Left ventricle myocardium inferior (tissue), 1 donor: Measurements from ENCODE around the gene CNOT4. TPM values are rescaled to one million over a fixed set of nuclear protein-coding genes. Genes with fewer than 3 reads are reported as not detected.

Source experiments
- DNase-seq: peaks from one replicate; pipeline ENCODE4 v3.0.0-alpha.2; 2020
- H3K27ac ChIP-seq: fragments of 200-600 bp; replicated peaks from 2 replicates; pipeline ENCODE4 v1.8.0; 2021
- H3K27me3 ChIP-seq: fragments of 200-600 bp; 2 replicates; pipeline ENCODE4 v1.8.0; 2021; ENCODE audit warnings: low read depth
- H3K36me3 ChIP-seq: fragments of 200-600 bp; 2 replicates; pipeline ENCODE4 v1.8.0; 2021
- H3K4me1 ChIP-seq: fragments of 200-600 bp; 2 replicates; pipeline ENCODE4 v1.8.0; 2021
- H3K4me3 ChIP-seq: fragments of 200-600 bp; 2 replicates; pipeline ENCODE4 v1.8.0; 2021; ENCODE audit warnings: mild to moderate bottlenecking, moderate library complexity
- H3K9me3 ChIP-seq: fragments of 200-600 bp; replicated peaks from 2 replicates; pipeline ENCODE4 v1.8.0; 2021
- intact Hi-C: fragments of 100-400 bp; cut with micrococcal nuclease; formaldehyde crosslinking; loops from one replicate; pipeline ENCODE4 v1.11.0; 2022
- total RNA-seq: library from RNA; stranded (reverse); fragmentation: NEBNext Ultra II Directional; extraction: Animal tissue kit (Norgen Biotek cat#: 25700); gene quantifications from one replicate; pipeline ENCODE4 v1.2.1, GENCODE V29; 2021
- TF ChIP-seq, protein P1 (sequence below): fragments of 200-600 bp; IDR thresholded peaks from 2 replicates; pipeline ENCODE4 v1.8.0; 2021; ENCODE audit warnings: antibody characterized with exemption, mild to moderate bottlenecking, borderline replicate concordance
- donor health status: DM: no; HTN: yes; CAD: no; lungs with severe emphysema.

Gene CNOT4
- total RNA-seq, 1 donor from 2014 or later, result 26.1 TPM

DNA sequence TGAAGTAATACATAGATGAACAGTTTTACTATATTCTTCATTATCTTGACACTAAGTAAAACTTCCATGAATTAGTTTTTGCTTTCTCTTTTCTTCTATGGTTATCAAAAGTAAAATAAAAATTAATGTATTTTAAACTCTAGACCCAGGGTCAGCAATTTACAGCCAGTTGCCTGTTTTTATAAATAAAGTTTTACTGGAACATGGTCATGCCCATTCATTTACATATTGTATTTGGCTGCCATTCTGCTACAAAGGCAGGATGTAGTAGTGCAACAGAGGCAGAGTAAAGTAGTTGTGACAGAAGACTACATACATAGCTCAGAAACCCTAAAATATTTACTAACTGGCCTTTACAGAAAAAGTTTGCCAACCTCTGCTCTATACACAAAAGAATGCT is 98.8 kb downstream of the CNOT4 start:
- TF ChIP-seq, protein P1, sequence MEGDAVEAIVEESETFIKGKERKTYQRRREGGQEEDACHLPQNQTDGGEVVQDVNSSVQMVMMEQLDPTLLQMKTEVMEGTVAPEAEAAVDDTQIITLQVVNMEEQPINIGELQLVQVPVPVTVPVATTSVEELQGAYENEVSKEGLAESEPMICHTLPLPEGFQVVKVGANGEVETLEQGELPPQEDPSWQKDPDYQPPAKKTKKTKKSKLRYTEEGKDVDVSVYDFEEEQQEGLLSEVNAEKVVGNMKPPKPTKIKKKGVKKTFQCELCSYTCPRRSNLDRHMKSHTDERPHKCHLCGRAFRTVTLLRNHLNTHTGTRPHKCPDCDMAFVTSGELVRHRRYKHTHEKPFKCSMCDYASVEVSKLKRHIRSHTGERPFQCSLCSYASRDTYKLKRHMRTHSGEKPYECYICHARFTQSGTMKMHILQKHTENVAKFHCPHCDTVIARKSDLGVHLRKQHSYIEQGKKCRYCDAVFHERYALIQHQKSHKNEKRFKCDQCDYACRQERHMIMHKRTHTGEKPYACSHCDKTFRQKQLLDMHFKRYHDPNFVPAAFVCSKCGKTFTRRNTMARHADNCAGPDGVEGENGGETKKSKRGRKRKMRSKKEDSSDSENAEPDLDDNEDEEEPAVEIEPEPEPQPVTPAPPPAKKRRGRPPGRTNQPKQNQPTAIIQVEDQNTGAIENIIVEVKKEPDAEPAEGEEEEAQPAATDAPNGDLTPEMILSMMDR, result no peak
- no peak for DNase-seq
- intact Hi-C loops, result no loop called here
- Histone ChIP-seq H3K9me3 (no peaks in the 10 kb centered on the region), H3K27ac (no peak overlapping the region), H3K4me3 (no peak overlapping the region), H3K27me3 (no peaks in the 10 kb centered on the region), H3K4me1 (no peaks in the 10 kb centered on the region), H3K36me3 (peaks cover 15% of the 10 kb centered on the region)

DNA sequence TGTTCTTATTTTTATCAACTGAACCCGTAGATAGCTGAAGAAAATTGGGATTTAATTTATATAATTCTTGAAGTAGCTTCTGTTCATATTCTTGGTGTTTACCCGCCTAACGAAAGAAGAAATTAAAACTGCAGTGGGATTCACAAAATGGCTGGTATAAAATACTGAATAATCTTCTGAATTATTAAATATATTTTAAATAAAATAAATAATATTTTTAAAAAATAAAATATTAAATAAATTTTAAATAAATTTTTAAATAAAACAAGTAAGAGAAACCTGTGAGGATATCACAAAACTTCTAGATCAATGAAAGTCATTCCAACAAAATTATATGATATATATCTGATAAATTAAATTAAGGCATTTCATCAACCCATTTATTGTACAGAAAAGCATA is 99.4 kb downstream of the CNOT4 start:
- Histone ChIP-seq H3K4me1 (no peaks in the 10 kb centered on the region), H3K4me3 (no peak overlapping the region), H3K27ac (no peak overlapping the region), H3K27me3 (no peaks in the 10 kb centered on the region), H3K9me3 (no peaks in the 10 kb centered on the region), H3K36me3 (peaks cover 15% of the 10 kb centered on the region)
- TF ChIP-seq, protein P1, result no peak
- intact Hi-C loops, result no loop called here
- DNase-seq, result no peak

DNA sequence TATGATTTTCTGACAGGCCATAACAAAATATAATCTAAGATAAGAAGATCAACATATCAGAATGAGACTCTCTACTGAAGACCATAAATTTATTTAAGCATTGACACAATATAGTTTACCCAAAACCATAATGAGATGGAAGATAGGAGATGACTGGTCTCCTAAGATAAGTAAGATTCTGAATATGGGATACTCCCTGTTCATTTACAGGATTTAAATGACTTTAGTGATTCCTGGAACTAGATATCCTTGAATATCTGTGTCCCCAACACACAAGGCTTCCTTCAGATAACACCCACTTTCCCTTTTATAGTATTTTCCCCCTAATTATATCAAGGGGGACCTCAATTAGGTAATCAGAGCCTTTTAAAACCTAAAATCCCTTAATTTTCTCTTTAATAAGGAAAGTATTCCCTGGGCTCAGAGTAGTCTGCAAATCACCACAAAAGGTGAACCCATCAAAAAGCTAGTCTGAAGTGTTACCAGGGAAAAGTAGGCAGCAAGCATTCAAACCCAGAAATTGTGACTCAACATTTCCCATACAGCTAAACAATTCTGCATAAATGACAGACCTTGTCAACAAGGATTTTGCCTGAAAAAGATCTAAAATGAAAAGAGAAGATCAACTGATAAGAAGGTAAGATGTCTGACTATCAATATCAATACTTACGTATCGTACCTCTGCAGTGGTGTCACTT is 99.9 kb downstream of the CNOT4 start:
- intact Hi-C loops, result no loop called here
- Histone ChIP-seq H3K4me3 (no peak overlapping the region), H3K27me3 (no peaks in the 10 kb centered on the region), H3K4me1 (no peaks in the 10 kb centered on the region), H3K36me3 (peaks cover 15% of the 10 kb centered on the region), H3K9me3 (no peaks in the 10 kb centered on the region), H3K27ac (no peak overlapping the region)
- TF ChIP-seq, protein P1, result no peak
- DNase-seq, result no peak

DNA sequence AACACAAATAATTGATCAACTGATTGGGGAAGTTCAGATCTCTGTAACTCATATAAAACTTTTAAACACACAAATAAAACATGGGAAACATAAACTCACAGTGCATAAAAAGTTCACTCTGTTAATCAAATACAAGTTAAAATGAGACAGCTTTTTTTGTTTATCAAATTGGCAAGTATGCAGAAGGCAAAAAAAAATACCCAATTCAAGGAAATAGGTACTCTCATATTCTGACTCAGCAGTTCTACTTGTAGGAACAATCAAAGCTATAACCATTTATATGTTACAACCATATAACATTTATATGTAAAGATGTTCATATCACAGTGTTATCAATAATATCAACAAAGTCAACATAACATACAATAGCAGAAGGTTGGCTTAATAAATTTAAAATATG is 102.0 kb downstream of the CNOT4 start:
- intact Hi-C loops, result no loop called here
- H3K27ac ChIP-seq, result no peak overlapping the region
- peaks cover 5% of the 10 kb centered on the region for H3K4me1 ChIP-seq
- no peak overlapping the region for H3K4me3 ChIP-seq
- TF ChIP-seq, protein P1, result no peak
- DNase-seq, result no peak
- H3K36me3 ChIP-seq, result peaks cover 12% of the 10 kb centered on the region
- no peaks in the 10 kb centered on the region for H3K9me3 ChIP-seq
- no peaks in the 10 kb centered on the region for H3K27me3 ChIP-seq

DNA sequence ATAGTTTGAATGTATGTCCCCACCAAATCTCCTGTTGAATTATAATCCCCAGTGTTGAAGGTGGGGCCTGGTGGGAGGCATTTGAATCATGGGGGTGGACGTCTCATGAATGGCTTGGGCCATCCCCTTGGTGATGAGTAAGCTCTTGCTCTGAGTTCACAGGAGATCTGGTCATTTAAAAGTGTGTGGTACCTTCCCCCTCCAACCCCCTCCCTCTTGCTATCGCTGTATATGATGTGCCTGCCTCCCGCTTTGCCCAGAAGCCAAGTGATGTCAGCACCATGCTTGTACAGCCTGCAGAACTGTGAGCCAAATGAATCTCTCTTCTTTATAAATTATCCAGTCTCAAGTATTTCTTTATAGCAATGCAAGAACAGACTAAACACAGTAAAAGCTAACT is 103.0 kb downstream of the CNOT4 start:
- intact Hi-C loops, result no loop called here
- Histone ChIP-seq H3K4me3 (no peak overlapping the region), H3K27me3 (no peaks in the 10 kb centered on the region), H3K4me1 (peaks cover 5% of the 10 kb centered on the region), H3K9me3 (no peaks in the 10 kb centered on the region), H3K36me3 (peaks cover 12% of the 10 kb centered on the region), H3K27ac (no peak overlapping the region)
- TF ChIP-seq, protein P1, result no peak
- no peak for DNase-seq
